Smooth muscle cell (in vitro differentiated cells): ENCODE data around the gene CXCR4. TPM values are rescaled to one million over a fixed set of nuclear protein-coding genes. Genes with fewer than 3 reads are reported as not detected.

Experiments used
- DNase-seq: peaks from one replicate; lab custom pipeline; 2025; ENCODE audit not compliant: unreplicated experiment; lab: John Stamatoyannopoulos, UW
- H2AFZ ChIP-seq: fragments of 200-600 bp; sonication (generic); 2 replicates; pipeline ENCODE4 v1.6.0; 2016; ENCODE audit warnings: antibody characterized with exemption, low read depth, mild to moderate bottlenecking
- H3F3A ChIP-seq: fragments of 200-600 bp; sonication (generic); 2 replicates; pipeline ENCODE4 v1.6.0; 2017; ENCODE audit warnings: antibody characterized with exemption, low read depth
- H3K27ac ChIP-seq: fragments of 200-600 bp; sonication (generic); 2 replicates; pipeline ENCODE4 v1.5.1; 2016; ENCODE audit warnings: low read depth, mild to moderate bottlenecking
- H3K27me3 ChIP-seq: fragments of 200-600 bp; sonication (generic); 2 replicates; pipeline ENCODE4 v1.6.1; 2016; ENCODE audit warnings: low read depth, mild to moderate bottlenecking
- H3K36me3 ChIP-seq: fragments of 200-600 bp; sonication (generic); 2 replicates; pipeline ENCODE4 v1.5.1; 2016; ENCODE audit warnings: low read depth
- H3K4me1 ChIP-seq: fragments of 200-600 bp; sonication (generic); 2 replicates; pipeline ENCODE4 v1.5.1; 2016; ENCODE audit warnings: low read depth
- H3K4me2 ChIP-seq: fragments of 200-600 bp; sonication (generic); 2 replicates; pipeline ENCODE4 v1.6.0; 2016; ENCODE audit warnings: mild to moderate bottlenecking
- H3K4me3 ChIP-seq: fragments of 200-600 bp; sonication (generic); 2 replicates; pipeline ENCODE4 v1.5.1; 2016; ENCODE audit warnings: mild to moderate bottlenecking
- H3K79me2 ChIP-seq: fragments of 200-600 bp; sonication (generic); 2 replicates; pipeline ENCODE4 v1.6.0; 2016; ENCODE audit warnings: low read depth, mild to moderate bottlenecking
- H3K9ac ChIP-seq: fragments of 200-600 bp; sonication (generic); 2 replicates; pipeline ENCODE4 v1.6.0; 2016; ENCODE audit warnings: low read depth
- H3K9me3 ChIP-seq: fragments of 200-600 bp; sonication (generic); replicated peaks from 2 replicates; pipeline ENCODE4 v1.5.1; 2016; ENCODE audit warnings: low read depth
- H4K20me1 ChIP-seq: fragments of 200-600 bp; sonication (generic); 2 replicates; pipeline ENCODE4 v1.6.0; 2016; ENCODE audit warnings: low read depth
- CTCF ChIP-seq: fragments of 200-600 bp; sonication (generic); IDR thresholded peaks from 2 replicates; pipeline ENCODE4 v1.5.1; 2017; ENCODE audit warnings: borderline replicate concordance, mild to moderate bottlenecking, antibody characterized with exemption; ENCODE audit not compliant: insufficient read depth, poor library complexity, severe bottlenecking
- WGBS: methylation state at CpG from one replicate; pipeline ENCODE4 v1.1.7; 2016; ENCODE audit warnings: low lambda C conversion rate; 5-methylcytosine and 5-hydroxymethylcytosine counted together
- polyA plus RNA-seq: library from polyadenylated mRNA; unstranded; fragments of >200 nt; fragmentation: Nextera tagmentation; extraction: Ambion mirVana; gene quantifications from 2 replicates; pipeline ENCODE4 v1.2.1, GENCODE V29; 2016
- total RNA-seq: library from RNA; depleted of rRNA; stranded (reverse); fragments of >200 nt; gene quantifications from 2 replicates; pipeline ENCODE4 v1.2.3, GENCODE V29; 2014

The CXCR4 gene
- total RNA-seq (3.7 and 4.0 TPM in 2 replicates), polyA plus RNA-seq (2.1 and 2.8 TPM in 2 replicates)

- TF ChIP-seq CTCF, result peak; percentile 4
- H2AFZ ChIP-seq, result peak within 1 kb of the TSS; percentile 74
These were observed at the start of gene CXCR4 for GRCh38 chr2:136117909-136118818. TSS of gene CXCR4 (minus strand) at chr2:136118149. CDS start at chr2:136118060, 89 bp downstream.

GRCh38 chr2:136164280-136164776 is 46.4 kb upstream of the CXCR4 start:
- Histone ChIP-seq H3K36me3 (no peaks in the 10 kb centered on the region), H3K79me2 (no peaks in the 10 kb centered on the region), H3K27me3 (no peaks in the 10 kb centered on the region), H3K4me2 (no peak overlapping the region), H3K4me3 (no peak overlapping the region), H2AFZ (no peak overlapping the region), H3K27ac (no peak overlapping the region), H4K20me1 (no peaks in the 10 kb centered on the region), H3K9me3 (no peaks in the 10 kb centered on the region), H3K9ac (no peak overlapping the region), H3K4me1 (peaks cover 12% of the 10 kb centered on the region), H3F3A (no peaks in the 10 kb centered on the region)
- no peak for TF ChIP-seq CTCF
- WGBS, result 95% methylated on average over 5 of the region's 5 CpGs
- no peak for DNase-seq

More at GRCh38 chr2:136117909-136118818, at the start of gene CXCR4:
- Histone ChIP-seq H3K4me1 (peaks cover 48% of the 10 kb centered on the region), H3K36me3 (no peaks in the 10 kb centered on the region), H3K79me2 (no peaks in the 10 kb centered on the region), H3K27me3 (peaks cover 34% of the 10 kb centered on the region), H4K20me1 (no peaks in the 10 kb centered on the region), H3K4me3 (peak within 1 kb of the TSS; percentile 56), H3K9ac (no peak within 1 kb of the TSS), H3F3A (peaks cover 4% of the 10 kb centered on the region), H3K27ac (no peak within 1 kb of the TSS), H3K4me2 (peak within 1 kb of the TSS; percentile 93), H3K9me3 (no peaks in the 10 kb centered on the region)
- peak; percentile 34 for DNase-seq
- WGBS, result 1% methylated on average over 43 of the region's 50 CpGs

GRCh38 chr2:136162438-136162837 is 44.5 kb upstream of the CXCR4 start:
- no peaks in the 10 kb centered on the region for H3K79me2 ChIP-seq
- no peak overlapping the region for H3K4me3 ChIP-seq
- H3K4me1 ChIP-seq, result no peaks in the 10 kb centered on the region
- no peak for TF ChIP-seq CTCF
- no peak overlapping the region for H2AFZ ChIP-seq
- no peaks in the 10 kb centered on the region for H3K36me3 ChIP-seq
- H3F3A ChIP-seq, result no peaks in the 10 kb centered on the region
- no peaks in the 10 kb centered on the region for H3K27me3 ChIP-seq
- DNase-seq, result no peak
- no peak overlapping the region for H3K4me2 ChIP-seq
- no peak overlapping the region for H3K27ac ChIP-seq
- no peak overlapping the region for H3K9ac ChIP-seq
- H3K9me3 ChIP-seq, result no peaks in the 10 kb centered on the region
- 38% methylated on average over 1 of the region's 1 CpG for WGBS
- no peaks in the 10 kb centered on the region for H4K20me1 ChIP-seq
